Measurements from ENCODE around the gene LRRC1.
A peak's percentile ranks its signal among the peaks of the same experiment; 100 is the strongest.

The LRRC1 gene

DNA sequence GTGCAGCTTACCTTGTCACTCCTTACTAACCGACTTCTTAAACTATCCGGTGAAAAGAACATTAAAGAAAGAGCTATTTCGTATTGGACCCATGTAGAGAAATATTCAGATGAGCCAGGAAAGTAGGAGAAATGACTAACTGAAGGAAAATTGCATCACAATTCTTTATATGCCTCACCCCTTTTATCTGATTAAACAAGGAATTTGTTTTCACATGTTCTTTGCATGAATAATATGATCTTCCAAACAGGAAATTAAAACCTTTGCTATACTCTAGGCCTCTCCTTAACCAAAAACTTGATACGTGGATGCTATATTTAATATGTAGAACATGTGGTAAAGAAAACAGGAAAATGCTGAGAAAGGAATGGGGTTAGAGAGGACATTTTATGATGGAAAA is 41.9 kb upstream of the LRRC1 start:
- no peak overlapping the region for H2BK120ac ChIP-seq (ENCODE audit: low read depth, low read length)
- no peak overlapping the region for H3K4ac ChIP-seq (ENCODE audit: low read depth, low read length)
- H3K4me1 ChIP-seq (ENCODE audit: control insufficient read depth, low read depth, low read length), result no peaks in the 10 kb centered on the region
- no peak overlapping the region for H3K56ac ChIP-seq (ENCODE audit: low read length)
- no peak overlapping the region for H3K4me2 ChIP-seq (ENCODE audit: low read length)
- no peaks in the 10 kb centered on the region for H3K79me2 ChIP-seq (ENCODE audit: control insufficient read depth, insufficient read depth, low read length)
- H3K23ac ChIP-seq (ENCODE audit: low read length), result no peak overlapping the region
- H3K4me3 ChIP-seq (ENCODE audit: low read length), result no peak overlapping the region
- H3K18ac ChIP-seq (ENCODE audit: low read length), result no peak overlapping the region
- no peak overlapping the region for H4K8ac ChIP-seq (ENCODE audit: low read depth, low read length)
- H3K79me1 ChIP-seq (ENCODE audit: low read length), result no peaks in the 10 kb centered on the region
- WGBS (ENCODE audit: extremely low coverage, insufficient coverage, low lambda C conversion rate), result no CpG with 5 or more reads among the region's 4 CpGs
- no peak overlapping the region for H2AK5ac ChIP-seq (ENCODE audit: low read length)
- H3K36me3 ChIP-seq (ENCODE audit: control insufficient read depth, insufficient read depth, low read length), result no peaks in the 10 kb centered on the region
- no peak overlapping the region for H3K27ac ChIP-seq (ENCODE audit: low read depth, low read length)
- DNase-seq, result no peak
- no peak overlapping the region for H2BK5ac ChIP-seq (ENCODE audit: low read length)
- no peak overlapping the region for H2BK15ac ChIP-seq (replicated peaks; ENCODE audit: low read depth)
- H4K5ac ChIP-seq (ENCODE audit: low read length), result no peak overlapping the region
- no peak overlapping the region for H3K9ac ChIP-seq (ENCODE audit: low read length)
- no peaks in the 10 kb centered on the region for H3K27me3 ChIP-seq (ENCODE audit: insufficient read depth, low read length, poor library complexity)

DNA sequence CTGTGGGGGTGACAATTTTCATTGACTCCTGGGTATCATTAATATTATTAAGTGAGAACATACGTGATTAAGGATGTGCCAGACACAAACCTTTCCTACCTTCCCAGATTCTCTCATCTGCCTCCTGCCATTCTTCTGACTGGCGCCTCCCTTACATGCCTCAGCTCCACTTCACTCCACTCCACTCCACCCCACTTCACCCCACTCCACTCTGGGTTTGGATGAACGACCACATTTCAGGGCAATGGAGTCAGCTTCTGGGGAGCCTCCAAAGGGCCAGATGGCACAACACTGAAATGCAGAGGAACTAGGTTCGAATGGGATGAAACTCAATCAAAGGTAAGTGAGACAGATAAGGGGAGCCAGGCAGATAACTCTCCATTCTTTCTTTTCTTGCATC is 40.5 kb upstream of the LRRC1 start:
- WGBS (ENCODE audit: extremely low coverage, insufficient coverage, low lambda C conversion rate), result no CpG with 5 or more reads among the region's 4 CpGs
- Histone ChIP-seq H3K36me3 (ENCODE audit: control insufficient read depth, insufficient read depth, low read length) (no peaks in the 10 kb centered on the region), H2BK5ac (ENCODE audit: low read length) (no peak overlapping the region)

DNA sequence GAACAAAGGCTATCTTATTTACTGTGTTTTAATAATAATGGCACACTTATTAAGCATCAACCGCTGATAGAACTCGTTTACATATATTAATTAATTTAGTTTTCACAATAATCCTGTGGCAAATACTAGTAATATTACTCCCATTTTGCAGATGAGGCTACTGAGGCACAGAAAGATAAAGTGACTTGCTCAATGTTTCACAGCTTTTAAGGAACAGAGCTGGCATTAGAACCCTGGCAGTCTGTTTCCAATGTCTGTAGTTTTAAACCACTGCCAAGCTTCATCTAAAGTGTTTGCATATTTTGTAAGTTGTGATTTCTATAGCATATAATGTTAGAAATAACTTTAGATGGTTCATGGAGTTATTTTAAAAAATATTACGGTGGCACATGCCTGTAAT is 38.4 kb upstream of the LRRC1 start:
- Histone ChIP-seq H2BK15ac (replicated peaks; ENCODE audit: low read depth) (no peak overlapping the region), H3K4me1 (ENCODE audit: control insufficient read depth, low read depth, low read length) (no peaks in the 10 kb centered on the region), H3K79me2 (ENCODE audit: control insufficient read depth, insufficient read depth, low read length) (no peaks in the 10 kb centered on the region), H3K23ac (ENCODE audit: low read length) (no peak overlapping the region), H3K27me3 (ENCODE audit: insufficient read depth, low read length, poor library complexity) (no peaks in the 10 kb centered on the region), H3K4ac (ENCODE audit: low read depth, low read length) (no peak overlapping the region), H3K79me1 (ENCODE audit: low read length) (no peaks in the 10 kb centered on the region), H2BK120ac (ENCODE audit: low read depth, low read length) (no peak overlapping the region), H3K27ac (ENCODE audit: low read depth, low read length) (no peak overlapping the region), H3K56ac (ENCODE audit: low read length) (no peak overlapping the region), H3K18ac (ENCODE audit: low read length) (no peak overlapping the region), H2AK5ac (ENCODE audit: low read length) (no peak overlapping the region), H4K5ac (ENCODE audit: low read length) (no peak overlapping the region), H4K8ac (ENCODE audit: low read depth, low read length) (no peak overlapping the region), H3K36me3 (ENCODE audit: control insufficient read depth, insufficient read depth, low read length) (no peaks in the 10 kb centered on the region), H3K4me2 (ENCODE audit: low read length) (no peak overlapping the region), H3K4me3 (ENCODE audit: low read length) (no peak overlapping the region), H2BK5ac (ENCODE audit: low read length) (no peak overlapping the region), H3K9ac (ENCODE audit: low read length) (no peak overlapping the region)
- no CpG with 5 or more reads among the region's 3 CpGs for WGBS (ENCODE audit: extremely low coverage, insufficient coverage, low lambda C conversion rate)
- no peak for DNase-seq

More for the DNA sequence above, 40.5 kb upstream of the LRRC1 start:
- H3K27ac ChIP-seq (ENCODE audit: low read depth, low read length), result no peak overlapping the region
- no peak overlapping the region for H3K23ac ChIP-seq (ENCODE audit: low read length)
- no peak for DNase-seq
- H4K8ac ChIP-seq (ENCODE audit: low read depth, low read length), result no peak overlapping the region
- H3K79me2 ChIP-seq (ENCODE audit: control insufficient read depth, insufficient read depth, low read length), result no peaks in the 10 kb centered on the region
- H3K4me3 ChIP-seq (ENCODE audit: low read length), result no peak overlapping the region
- H2BK120ac ChIP-seq (ENCODE audit: low read depth, low read length), result no peak overlapping the region
- H2BK15ac ChIP-seq (replicated peaks; ENCODE audit: low read depth), result no peak overlapping the region
- H3K27me3 ChIP-seq (ENCODE audit: insufficient read depth, low read length, poor library complexity), result no peaks in the 10 kb centered on the region
- H3K79me1 ChIP-seq (ENCODE audit: low read length), result no peaks in the 10 kb centered on the region
- no peak overlapping the region for H3K18ac ChIP-seq (ENCODE audit: low read length)
- H3K4ac ChIP-seq (ENCODE audit: low read depth, low read length), result no peak overlapping the region
- H3K56ac ChIP-seq (ENCODE audit: low read length), result no peak overlapping the region
- no peak overlapping the region for H4K5ac ChIP-seq (ENCODE audit: low read length)
- H3K4me2 ChIP-seq (ENCODE audit: low read length), result no peak overlapping the region
- H3K4me1 ChIP-seq (ENCODE audit: control insufficient read depth, low read depth, low read length), result no peaks in the 10 kb centered on the region
- H2AK5ac ChIP-seq (ENCODE audit: low read length), result no peak overlapping the region
- H3K9ac ChIP-seq (ENCODE audit: low read length), result no peak overlapping the region

DNA sequence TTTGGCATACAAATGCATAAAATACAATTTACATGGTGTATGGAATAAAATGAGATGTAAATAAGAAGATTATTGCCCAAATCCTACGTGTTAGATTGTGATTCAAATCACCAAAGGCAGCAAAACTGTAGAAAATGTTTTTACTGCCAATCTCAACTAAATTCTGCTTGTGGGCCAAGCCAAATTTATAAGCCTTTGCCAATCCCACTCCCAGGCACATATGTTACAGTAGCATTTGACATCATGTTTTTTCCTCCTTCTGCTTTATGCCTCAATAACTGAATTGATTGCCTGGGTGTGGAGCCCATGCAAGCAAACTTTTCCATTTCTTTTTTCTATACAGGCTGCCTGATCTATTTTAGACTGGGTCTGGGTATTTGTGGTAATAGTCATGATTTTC is 36.3 kb upstream of the LRRC1 start:
- H3K4me2 ChIP-seq (ENCODE audit: low read length), result no peak overlapping the region
- no peaks in the 10 kb centered on the region for H3K27me3 ChIP-seq (ENCODE audit: insufficient read depth, low read length, poor library complexity)

DNA sequence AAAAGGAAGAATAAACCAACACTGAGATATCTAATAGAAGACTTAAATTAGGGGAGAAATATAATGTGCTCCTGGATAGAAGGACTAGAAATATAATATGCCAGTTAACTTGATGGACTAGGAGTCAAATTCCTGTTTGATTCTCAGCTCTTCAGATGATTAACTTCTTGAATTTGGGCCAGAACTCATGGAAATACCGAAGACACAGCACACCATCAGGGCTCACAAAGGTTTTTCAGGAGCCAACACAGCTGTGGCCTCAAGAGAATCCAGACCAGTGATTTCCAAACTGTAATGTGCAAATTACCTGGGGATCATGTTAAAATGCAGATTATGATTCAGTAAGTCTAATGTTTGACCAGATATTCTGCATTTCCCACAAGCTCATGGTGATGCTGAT is 33.8 kb upstream of the LRRC1 start:
- no CpG with 5 or more reads among the region's 1 CpG for WGBS (ENCODE audit: extremely low coverage, insufficient coverage, low lambda C conversion rate)
- H3K27ac ChIP-seq (ENCODE audit: low read depth, low read length), result no peak overlapping the region

More for the DNA sequence above, 36.3 kb upstream of the LRRC1 start:
- no peak overlapping the region for H3K9ac ChIP-seq (ENCODE audit: low read length)
- H3K27ac ChIP-seq (ENCODE audit: low read depth, low read length), result no peak overlapping the region
- no CpG with 5 or more reads among the region's 1 CpG for WGBS (ENCODE audit: extremely low coverage, insufficient coverage, low lambda C conversion rate)
- no peak overlapping the region for H2BK120ac ChIP-seq (ENCODE audit: low read depth, low read length)
- no peak overlapping the region for H2AK5ac ChIP-seq (ENCODE audit: low read length)
- H3K79me2 ChIP-seq (ENCODE audit: control insufficient read depth, insufficient read depth, low read length), result no peaks in the 10 kb centered on the region
- no peak overlapping the region for H4K8ac ChIP-seq (ENCODE audit: low read depth, low read length)
- no peak overlapping the region for H3K18ac ChIP-seq (ENCODE audit: low read length)
- H3K56ac ChIP-seq (ENCODE audit: low read length), result no peak overlapping the region
- H3K4ac ChIP-seq (ENCODE audit: low read depth, low read length), result no peak overlapping the region
- no peak overlapping the region for H4K5ac ChIP-seq (ENCODE audit: low read length)
- H2BK5ac ChIP-seq (ENCODE audit: low read length), result no peak overlapping the region
- no peak overlapping the region for H3K4me3 ChIP-seq (ENCODE audit: low read length)
- DNase-seq, result no peak
- H3K79me1 ChIP-seq (ENCODE audit: low read length), result no peaks in the 10 kb centered on the region
- H3K23ac ChIP-seq (ENCODE audit: low read length), result no peak overlapping the region
- H3K36me3 ChIP-seq (ENCODE audit: control insufficient read depth, insufficient read depth, low read length), result no peaks in the 10 kb centered on the region
- H3K4me1 ChIP-seq (ENCODE audit: control insufficient read depth, low read depth, low read length), result no peaks in the 10 kb centered on the region
- no peak overlapping the region for H2BK15ac ChIP-seq (replicated peaks; ENCODE audit: low read depth)

DNA sequence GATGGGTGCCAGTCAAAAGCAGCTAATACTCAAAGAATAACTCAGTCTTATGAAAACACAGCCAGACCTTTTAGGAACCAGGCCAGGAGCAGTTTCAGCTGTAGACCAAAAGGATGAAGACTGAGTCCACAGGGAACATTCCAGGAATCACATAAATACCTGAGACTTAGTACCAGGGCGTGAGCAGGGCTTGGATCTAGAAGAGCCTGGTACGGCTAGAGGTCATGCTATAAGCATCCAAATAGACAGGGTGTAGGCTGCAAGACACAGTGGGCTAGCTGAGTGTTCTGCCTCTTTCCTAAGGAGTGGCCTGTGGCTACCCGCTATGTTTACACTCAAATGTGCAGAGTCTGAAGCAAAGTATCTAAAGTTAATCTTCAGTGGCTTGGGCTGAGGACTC is 29.5 kb upstream of the LRRC1 start:
- Histone ChIP-seq H3K18ac (ENCODE audit: low read length) (no peak overlapping the region), H3K4me1 (ENCODE audit: control insufficient read depth, low read depth, low read length) (no peaks in the 10 kb centered on the region), H2BK120ac (ENCODE audit: low read depth, low read length) (no peak overlapping the region), H3K4me2 (ENCODE audit: low read length) (no peak overlapping the region), H3K79me2 (ENCODE audit: control insufficient read depth, insufficient read depth, low read length) (no peaks in the 10 kb centered on the region), H3K9ac (ENCODE audit: low read length) (no peak overlapping the region), H3K23ac (ENCODE audit: low read length) (no peak overlapping the region), H3K56ac (ENCODE audit: low read length) (no peak overlapping the region), H4K8ac (ENCODE audit: low read depth, low read length) (no peak overlapping the region), H3K27ac (ENCODE audit: low read depth, low read length) (no peak overlapping the region), H3K4me3 (ENCODE audit: low read length) (no peak overlapping the region), H3K36me3 (ENCODE audit: control insufficient read depth, insufficient read depth, low read length) (no peaks in the 10 kb centered on the region), H3K27me3 (ENCODE audit: insufficient read depth, low read length, poor library complexity) (no peaks in the 10 kb centered on the region), H4K5ac (ENCODE audit: low read length) (no peak overlapping the region), H2BK15ac (replicated peaks; ENCODE audit: low read depth) (no peak overlapping the region), H3K79me1 (ENCODE audit: low read length) (no peaks in the 10 kb centered on the region), H2BK5ac (ENCODE audit: low read length) (no peak overlapping the region), H2AK5ac (ENCODE audit: low read length) (no peak overlapping the region), H3K4ac (ENCODE audit: low read depth, low read length) (no peak overlapping the region)
- DNase-seq, result peak; percentile 34
- no CpG with 5 or more reads among the region's 3 CpGs for WGBS (ENCODE audit: extremely low coverage, insufficient coverage, low lambda C conversion rate)

More for the DNA sequence above, 33.8 kb upstream of the LRRC1 start:
- Histone ChIP-seq H3K79me2 (ENCODE audit: control insufficient read depth, insufficient read depth, low read length) (no peaks in the 10 kb centered on the region), H3K56ac (ENCODE audit: low read length) (no peak overlapping the region), H3K9ac (ENCODE audit: low read length) (no peak overlapping the region), H3K4me3 (ENCODE audit: low read length) (no peak overlapping the region), H3K18ac (ENCODE audit: low read length) (no peak overlapping the region), H3K23ac (ENCODE audit: low read length) (no peak overlapping the region), H2AK5ac (ENCODE audit: low read length) (no peak overlapping the region), H3K79me1 (ENCODE audit: low read length) (no peaks in the 10 kb centered on the region), H3K27me3 (ENCODE audit: insufficient read depth, low read length, poor library complexity) (no peaks in the 10 kb centered on the region), H4K8ac (ENCODE audit: low read depth, low read length) (no peak overlapping the region), H2BK15ac (replicated peaks; ENCODE audit: low read depth) (no peak overlapping the region), H3K4me1 (ENCODE audit: control insufficient read depth, low read depth, low read length) (no peaks in the 10 kb centered on the region), H2BK120ac (ENCODE audit: low read depth, low read length) (no peak overlapping the region), H4K5ac (ENCODE audit: low read length) (no peak overlapping the region), H3K4me2 (ENCODE audit: low read length) (no peak overlapping the region), H3K4ac (ENCODE audit: low read depth, low read length) (no peak overlapping the region), H3K36me3 (ENCODE audit: control insufficient read depth, insufficient read depth, low read length) (no peaks in the 10 kb centered on the region), H2BK5ac (ENCODE audit: low read length) (no peak overlapping the region)
- DNase-seq, result no peak

Data from mesendoderm (in vitro differentiated cells).